ENCODE measurements around the gene AHCYL1.

AHCYL1 gene

DNA sequence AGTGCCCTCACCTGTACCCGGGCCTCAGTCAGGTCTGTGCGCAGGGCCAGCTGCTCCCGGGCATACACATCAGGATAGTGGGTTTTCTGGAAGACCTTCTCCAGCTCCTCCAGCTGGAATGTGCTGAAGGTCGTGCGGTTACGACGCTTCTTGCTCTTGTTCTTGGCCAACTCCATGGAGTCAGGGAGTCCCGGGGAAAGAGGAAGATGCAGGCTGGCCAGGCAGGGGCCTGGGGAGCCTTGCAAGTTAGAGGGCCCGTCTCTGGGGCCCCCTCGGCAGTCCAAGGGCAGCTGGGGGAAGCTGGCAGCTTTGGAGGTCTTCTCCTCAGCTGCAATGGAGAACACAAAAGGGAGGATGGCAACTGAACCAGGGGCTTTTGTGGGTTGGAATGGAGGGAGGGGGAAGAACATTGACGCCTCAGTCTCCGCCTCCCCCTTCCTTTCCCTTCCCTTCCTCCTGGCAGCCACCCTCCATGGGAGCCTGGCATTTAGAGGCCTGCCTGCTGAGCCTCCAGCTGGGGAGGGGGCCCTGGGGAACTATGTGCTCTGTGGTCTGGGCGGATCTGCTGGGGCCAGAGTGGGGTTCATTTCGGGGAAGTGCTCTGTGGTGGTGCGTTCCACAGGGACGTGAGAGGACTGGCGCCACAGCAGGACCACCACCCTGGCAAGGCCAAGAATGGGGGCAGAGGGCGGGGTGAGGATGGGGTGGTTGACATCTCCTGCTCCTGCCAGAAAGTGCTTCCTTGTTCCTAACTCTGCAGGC lies 80.2 kb downstream of the AHCYL1 start:
- no peak for DNase-seq

DNA sequence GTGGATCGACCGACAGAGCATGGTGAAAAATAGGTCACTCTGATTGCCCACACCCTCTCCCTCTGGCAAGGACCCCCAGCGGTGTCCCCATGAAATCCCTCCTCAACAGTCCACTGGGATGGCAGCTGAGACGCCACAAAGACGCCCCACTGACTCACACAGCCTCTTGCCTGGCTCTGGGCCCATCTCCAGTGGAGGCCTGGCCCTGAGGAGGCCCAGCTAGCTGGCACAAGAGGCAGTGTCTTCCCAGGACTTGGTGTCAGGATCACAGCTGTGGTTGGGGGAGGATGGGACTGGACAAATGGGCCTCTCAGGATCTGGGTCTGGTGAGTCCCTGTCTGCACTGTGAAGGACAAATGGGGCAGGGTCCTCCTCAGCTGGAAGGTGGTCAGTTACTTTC lies 81.3 kb downstream of the AHCYL1 start:
- no peak for DNase-seq

DNA sequence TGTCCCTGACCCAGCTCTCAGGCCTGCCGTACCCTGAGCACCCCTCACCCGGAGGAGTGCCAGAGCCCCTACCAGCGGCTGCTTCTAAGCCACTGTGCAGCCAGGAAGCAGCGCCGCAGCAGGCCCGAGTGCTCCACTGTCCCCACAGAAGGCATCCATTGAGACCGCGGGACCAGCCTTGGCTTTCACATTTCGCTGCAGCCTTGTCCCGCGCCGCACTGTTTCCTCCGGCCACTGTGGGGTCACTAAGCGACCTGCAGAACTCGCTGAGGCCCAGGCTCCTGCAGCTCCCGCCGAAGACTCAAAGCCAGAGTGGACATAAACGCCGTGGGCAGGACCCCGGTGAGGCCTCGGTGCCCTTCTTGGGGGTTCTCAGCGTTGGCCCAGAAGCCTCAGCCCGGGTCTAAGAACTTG lies 82.9 kb downstream of the AHCYL1 start:
- DNase-seq, result no peak

DNA sequence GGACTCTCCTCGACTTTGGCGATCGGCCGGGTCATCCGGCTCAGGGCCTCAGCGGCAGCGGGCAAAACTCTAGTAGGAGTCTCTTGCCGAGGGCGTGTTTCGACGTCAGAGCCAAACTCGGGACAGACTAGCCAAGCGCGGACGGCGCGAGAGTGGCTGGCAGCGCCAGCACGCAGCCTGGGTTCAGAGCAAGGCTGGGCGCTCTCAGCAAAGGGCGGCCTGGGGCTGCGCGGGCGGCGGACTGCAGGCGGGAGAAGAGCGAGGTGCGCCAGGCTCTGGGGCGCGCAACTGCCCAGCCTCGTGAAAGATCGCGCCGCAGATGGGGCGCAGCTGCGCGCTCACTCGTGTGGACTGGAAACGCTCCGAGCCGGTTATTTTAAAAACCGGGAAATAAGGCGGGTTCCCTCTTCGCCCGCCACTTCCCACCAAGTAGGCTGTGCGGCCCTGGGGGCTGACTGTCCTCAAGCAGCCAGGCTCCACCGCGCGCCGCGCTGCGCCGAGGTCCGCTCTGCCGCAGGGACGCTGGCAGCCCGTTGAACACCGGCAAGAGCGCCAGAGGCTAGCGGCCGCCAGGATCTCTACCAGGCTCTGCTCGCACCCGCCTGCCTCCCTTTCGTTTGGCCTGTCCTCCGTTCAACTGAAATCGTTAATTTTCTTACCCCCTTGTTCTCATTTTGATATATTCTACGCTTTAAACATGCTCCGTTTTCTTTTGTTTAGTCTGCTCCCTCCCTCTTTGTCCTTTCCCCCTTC lies 83.5 kb downstream of the AHCYL1 start:
- DNase-seq, result peak; percentile 20

DNA sequence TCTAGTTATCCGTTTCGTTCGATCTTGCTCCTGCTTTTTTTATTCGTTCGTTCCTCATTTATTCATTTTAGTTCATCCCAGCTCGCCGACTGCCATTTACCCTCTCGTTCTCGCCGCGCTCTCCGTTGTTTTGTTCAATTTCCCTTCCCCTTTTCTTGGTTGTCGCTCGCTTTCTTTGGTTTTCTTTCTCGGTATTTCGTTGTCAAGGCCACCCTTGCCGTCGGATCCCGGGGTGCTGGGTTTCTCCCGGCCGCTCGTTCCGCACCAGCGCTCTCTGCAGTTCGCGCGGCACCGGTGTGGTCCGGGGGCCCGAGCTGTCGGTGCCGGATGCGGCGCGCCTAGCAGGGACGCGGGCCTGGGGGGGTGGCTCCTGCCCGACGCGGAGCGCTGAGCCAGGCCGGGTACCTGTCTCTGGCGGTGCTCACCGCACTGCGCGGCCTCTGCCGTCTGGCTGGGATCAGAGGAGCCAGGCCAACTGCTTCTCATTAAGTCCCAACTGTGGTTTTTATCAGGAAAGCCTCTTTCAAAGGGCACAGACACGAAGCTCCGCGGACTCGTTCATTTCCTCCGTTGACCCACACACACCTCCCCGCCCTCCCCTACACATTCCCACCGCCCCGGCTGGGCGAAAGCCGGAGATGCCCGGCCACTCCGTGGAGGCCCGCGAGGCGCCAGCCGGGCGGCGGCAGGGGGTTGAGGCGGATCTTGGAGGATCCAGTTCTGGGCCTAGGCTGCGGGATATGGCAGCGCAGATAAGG lies 84.3 kb downstream of the AHCYL1 start:
- peak; percentile 40 for DNase-seq

DNA sequence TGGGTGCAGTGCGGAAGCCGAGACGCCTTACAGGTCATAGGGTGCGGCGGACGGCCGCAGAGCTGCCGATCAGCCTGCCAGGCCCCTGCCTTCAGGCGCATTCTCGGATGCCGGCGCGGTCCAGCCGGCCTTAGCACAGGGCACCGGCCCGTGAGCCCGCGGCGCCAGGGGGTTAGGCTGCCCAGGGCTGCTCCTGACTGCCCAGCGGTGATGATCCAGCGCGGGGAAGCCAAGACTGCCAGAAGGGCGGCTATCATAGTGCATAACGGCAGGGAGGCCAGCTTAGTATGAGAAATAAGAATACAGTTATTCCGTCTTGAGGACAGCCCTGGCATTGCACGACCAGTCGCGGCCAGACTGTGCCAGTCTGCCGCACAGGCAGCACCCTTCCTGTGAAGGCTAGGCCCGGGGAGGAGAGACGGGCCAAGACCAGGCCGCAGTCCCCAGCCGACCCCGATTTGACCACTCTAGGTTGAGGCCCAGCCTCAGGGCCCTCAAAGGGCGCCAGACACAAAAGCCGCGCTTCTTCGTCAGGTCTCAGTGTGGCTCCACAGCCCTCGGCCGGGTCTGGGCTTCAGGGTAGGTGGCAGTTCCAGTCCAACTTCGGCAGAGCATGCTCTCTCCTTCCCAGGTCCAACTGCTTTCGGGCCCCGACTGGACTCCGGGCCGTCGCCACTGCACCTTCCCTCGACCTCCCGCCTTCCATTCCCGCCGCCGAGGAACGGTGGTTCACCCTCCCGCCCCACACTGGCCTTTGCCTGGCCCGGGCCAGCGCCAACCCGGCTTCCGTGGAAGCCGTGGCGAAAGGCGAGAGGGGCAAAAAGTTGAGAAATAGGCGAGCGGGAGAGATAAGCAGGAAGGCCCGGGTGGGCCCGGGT lies 85.1 kb downstream of the AHCYL1 start:
- DNase-seq, result peak; percentile 24

DNA sequence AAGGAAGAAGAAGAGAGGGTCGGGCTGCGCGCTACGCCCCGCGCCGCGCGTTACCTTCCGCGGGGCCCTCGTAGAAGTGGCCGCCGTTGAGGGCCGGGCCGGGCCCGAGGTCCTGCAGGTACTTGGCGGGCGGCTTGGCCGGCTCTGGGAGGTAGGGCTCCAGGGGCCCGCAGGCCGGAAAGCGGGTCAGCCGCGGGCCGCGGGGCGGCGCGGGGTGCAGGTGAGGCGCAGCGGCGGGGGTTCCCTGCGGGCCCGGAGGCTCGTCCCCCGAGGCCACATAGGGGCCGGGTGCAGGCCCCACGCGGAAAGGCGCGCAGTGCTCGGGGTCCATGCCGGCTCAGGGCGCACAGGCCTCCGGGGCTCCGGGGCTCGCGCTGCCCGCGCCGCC lies 85.7 kb downstream of the AHCYL1 start:
- DNase-seq, result no peak

DNA sequence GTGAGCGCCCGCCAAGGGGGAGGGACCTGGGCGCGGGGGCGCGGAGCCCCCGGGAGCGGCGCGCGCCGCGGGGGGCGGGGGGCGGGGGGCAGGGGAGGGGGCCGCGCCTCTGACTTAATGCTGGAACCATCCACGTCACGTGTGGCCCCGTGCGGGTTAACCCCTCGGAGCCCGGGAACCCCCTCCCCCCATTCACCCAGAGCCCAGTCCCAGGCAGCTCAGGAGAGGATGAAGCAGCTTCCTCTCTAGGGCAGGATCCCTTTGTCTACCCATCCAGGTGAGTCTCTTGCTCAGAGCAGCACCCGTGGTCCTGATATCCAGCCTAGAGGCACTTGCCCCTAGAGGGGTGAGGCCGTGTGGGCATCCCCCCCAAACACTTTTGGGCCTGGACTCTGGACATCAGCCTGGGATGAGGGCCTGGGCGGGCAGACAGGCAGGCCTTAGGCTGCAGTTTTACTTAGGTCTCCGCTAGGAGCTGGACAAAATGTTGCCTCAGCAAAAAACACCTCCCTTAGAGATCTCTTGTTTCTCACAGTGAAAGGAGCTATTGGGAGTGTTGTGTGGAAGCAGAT lies 86.2 kb downstream of the AHCYL1 start, which contains the start of gene ALX3:
Gene ALX3 (minus strand): TSS at position 2 of the 572 bp plus-strand sequence. CDS start 60 bp downstream, outside the sequence.
- no peak for DNase-seq
